Upper lobe of right lung (tissue), 1 donor: ENCODE results near the gene TBC1D22A. TPM values are rescaled to one million over a fixed set of nuclear protein-coding genes. Genes with fewer than 3 reads are reported as not detected.
A peak's percentile ranks its signal among the peaks of the same experiment; 100 is the strongest.

Source experiments
- ATAC-seq: fragments of 200-7000 bp; cut with Tn5 transposase; one replicate; pipeline ENCODE4 v1.9.1; 2020; ENCODE audit warnings: mild to moderate bottlenecking, moderate library complexity
- DNase-seq: peaks from one replicate; pipeline ENCODE4 v3.0.0-alpha.2; 2020
- H3K27ac ChIP-seq: fragments of 200-600 bp; one replicate; pipeline ENCODE4 v1.8.0; 2022
- H3K27me3 ChIP-seq: fragments of 200-600 bp; one replicate; pipeline ENCODE4 v1.8.0; 2022; ENCODE audit warnings: mild to moderate bottlenecking
- H3K36me3 ChIP-seq: fragments of 200-600 bp; one replicate; pipeline ENCODE4 v1.8.0; 2022
- H3K4me1 ChIP-seq: fragments of 200-600 bp; one replicate; pipeline ENCODE4 v1.8.0; 2022
- H3K4me3 ChIP-seq: fragments of 200-600 bp; one replicate; pipeline ENCODE4 v1.8.0; 2022; ENCODE audit warnings: mild to moderate bottlenecking
- H3K9me3 ChIP-seq: fragments of 200-600 bp; one replicate; pipeline ENCODE4 v1.8.0; 2022
- CTCF ChIP-seq: fragments of 200-600 bp; IDR thresholded peaks from one replicate; pipeline ENCODE4 v1.8.0; 2022; ENCODE audit warnings: antibody characterized with exemption
- intact Hi-C: fragments of 100-400 bp; cut with DNase I; formaldehyde crosslinking; loops from one replicate; pipeline ENCODE4 v1.11.0; 2022
- total RNA-seq: library from RNA; stranded (reverse); fragmentation: NEBNext Ultra II Directional; extraction: Animal tissue kit (Norgen Biotek cat#: 25700); gene quantifications from one replicate; pipeline ENCODE4 v1.2.1, GENCODE V29; 2021
- donor health status: DM: no; HTN: yes; CAD: no; lungs with severe emphysema.

TBC1D22A gene
- total RNA-seq, 1 donor from 2014 or later = 31.3 TPM

- Histone ChIP-seq H3K4me3 (no peak overlapping the region), H3K27ac (no peak overlapping the region), H3K27me3 (no peaks in the 10 kb centered on the region), H3K4me1 (no peaks in the 10 kb centered on the region), H3K9me3 (no peaks in the 10 kb centered on the region), H3K36me3 (no peaks in the 10 kb centered on the region)
- ATAC-seq (no peak), DNase-seq (no peak)
- TF ChIP-seq CTCF = no peak
- intact Hi-C loops = no loop called here
These were observed 380.9 kb downstream of the TBC1D22A start for GRCh38 chr22:47143249-47143938.

GRCh38 chr22:47144076-47144765 lies 381.8 kb downstream of the TBC1D22A start:
- no peaks in the 10 kb centered on the region for H3K9me3 ChIP-seq
- no peaks in the 10 kb centered on the region for H3K36me3 ChIP-seq
- intact Hi-C loops = no loop called here
- H3K27ac ChIP-seq = no peak overlapping the region
- DNase-seq (no peak), ATAC-seq (peak; percentile 47)
- H3K4me3 ChIP-seq = no peak overlapping the region
- no peaks in the 10 kb centered on the region for H3K4me1 ChIP-seq
- no peak for TF ChIP-seq CTCF
- no peaks in the 10 kb centered on the region for H3K27me3 ChIP-seq

GRCh38 chr22:47144791-47145425 lies 382.5 kb downstream of the TBC1D22A start:
- Histone ChIP-seq H3K9me3 (no peaks in the 10 kb centered on the region), H3K27me3 (no peaks in the 10 kb centered on the region), H3K36me3 (no peaks in the 10 kb centered on the region), H3K27ac (no peak overlapping the region), H3K4me1 (no peaks in the 10 kb centered on the region), H3K4me3 (no peak overlapping the region)
- ATAC-seq (peak; percentile 14), DNase-seq (no peak)
- intact Hi-C loops = no loop called here
- no peak for TF ChIP-seq CTCF

GRCh38 chr22:47145883-47146282 lies 383.4 kb downstream of the TBC1D22A start:
- H3K4me3 ChIP-seq = no peak overlapping the region
- no peaks in the 10 kb centered on the region for H3K27me3 ChIP-seq
- no peak for ATAC-seq
- TF ChIP-seq CTCF = no peak
- H3K36me3 ChIP-seq = no peaks in the 10 kb centered on the region
- no peak for DNase-seq
- intact Hi-C loops = no loop called here
- no peaks in the 10 kb centered on the region for H3K9me3 ChIP-seq
- no peak overlapping the region for H3K27ac ChIP-seq
- no peaks in the 10 kb centered on the region for H3K4me1 ChIP-seq

- intact Hi-C loops = no loop called here
- ATAC-seq (no peak), DNase-seq (no peak)
- Histone ChIP-seq H3K36me3 (no peaks in the 10 kb centered on the region), H3K27ac (no peak overlapping the region), H3K4me3 (no peak overlapping the region), H3K27me3 (no peaks in the 10 kb centered on the region), H3K9me3 (no peaks in the 10 kb centered on the region), H3K4me1 (no peaks in the 10 kb centered on the region)
- TF ChIP-seq CTCF = no peak
These were observed 383.9 kb downstream of the TBC1D22A start for GRCh38 chr22:47146391-47146790.
